AG04450 (cell line): ENCODE data around the gene TEX264. TPM values are rescaled to one million over a fixed set of nuclear protein-coding genes. Genes with fewer than 3 reads are reported as not detected.

Source experiments
- CTCF ChIA-PET: fragments of 300-600, 350-600 bp; formaldehyde crosslinking; extraction: SDS; loops from one replicate; lab custom pipeline; 2022; ENCODE audit warnings: antibody characterized with exemption, inconsistent platforms; lab: Charles Lee
- POLR2A ChIA-PET: fragments of 350-600 bp; formaldehyde crosslinking; extraction: SDS; loops from one replicate; lab custom pipeline; 2021; ENCODE audit warnings: antibody characterized with exemption, inconsistent platforms; lab: Yijun Ruan, JAX
- DNase-seq: peaks from one replicate; pipeline ENCODE4 v3.0.0-alpha.2; 2011; ENCODE audit warnings: low read depth, low spot score
- H3K27ac ChIP-seq: one replicate; pipeline ENCODE4 v1.5.1; 2012; ENCODE audit warnings: low read depth, low read length, control low read depth
- H3K27me3 ChIP-seq: one replicate; pipeline ENCODE4 v1.6.0; 2012; ENCODE audit warnings: low read length; ENCODE audit not compliant: control insufficient read depth, insufficient read depth
- H3K4me3 ChIP-seq: 2 replicates; pipeline ENCODE4 v1.5.1; 2011; ENCODE audit warnings: mild to moderate bottlenecking, low read depth, low read length, control low read depth
- H3K9me3 ChIP-seq: 2 replicates; pipeline ENCODE4 v1.5.1; 2012; ENCODE audit warnings: low read length; ENCODE audit not compliant: control insufficient read depth, insufficient read depth
- polyA plus RNA-seq: library from polyadenylated mRNA; depleted of rRNA; stranded (reverse); fragments of >200 nt; gene quantifications from 2 replicates; pipeline ENCODE4 v1.2.3, GENCODE V29; 2011
- TF ChIP-seq, protein P1 (sequence below): IDR thresholded peaks from 2 replicates; pipeline ENCODE4 v1.5.1; 2011; ENCODE audit warnings: low read depth, low read length, control low read depth, inconsistent platforms

TEX264 gene
- polyA plus RNA-seq, 1 experiment = 40.6 TPM

DNA sequence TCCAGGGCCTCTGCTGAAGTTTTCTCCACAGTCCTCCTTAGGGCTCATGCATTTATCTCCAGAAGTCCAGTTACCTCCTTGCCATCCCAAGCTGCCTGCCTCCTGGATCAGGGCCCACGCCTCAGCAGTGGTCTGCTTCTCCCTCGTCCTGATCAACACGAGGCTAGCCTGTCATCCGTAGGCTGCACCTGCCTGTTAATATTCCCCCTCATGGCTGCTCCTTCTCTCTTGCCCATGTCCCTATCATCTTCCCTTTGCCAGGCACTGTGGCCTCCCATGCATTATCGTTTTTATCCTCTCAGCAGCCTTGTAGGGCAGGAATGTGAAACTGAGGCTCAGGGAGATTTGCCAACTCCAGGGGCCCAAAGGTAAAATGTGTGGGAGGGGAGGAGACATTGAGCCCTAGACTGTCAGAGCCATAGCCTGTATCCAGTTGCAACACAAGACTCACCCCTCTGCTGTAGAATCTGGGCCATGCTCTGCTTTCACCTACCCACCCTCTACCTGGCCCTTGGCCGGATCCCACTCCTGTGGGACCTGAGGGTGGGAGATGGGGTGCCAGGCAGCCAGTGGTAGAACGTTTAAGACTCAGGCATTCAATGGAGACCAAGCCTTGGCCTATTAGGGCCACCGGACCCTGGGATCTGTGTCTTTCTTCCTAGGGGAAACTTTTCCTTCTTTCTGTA is 40.4 kb downstream of the TEX264 start:
- TF ChIP-seq, protein P1, sequence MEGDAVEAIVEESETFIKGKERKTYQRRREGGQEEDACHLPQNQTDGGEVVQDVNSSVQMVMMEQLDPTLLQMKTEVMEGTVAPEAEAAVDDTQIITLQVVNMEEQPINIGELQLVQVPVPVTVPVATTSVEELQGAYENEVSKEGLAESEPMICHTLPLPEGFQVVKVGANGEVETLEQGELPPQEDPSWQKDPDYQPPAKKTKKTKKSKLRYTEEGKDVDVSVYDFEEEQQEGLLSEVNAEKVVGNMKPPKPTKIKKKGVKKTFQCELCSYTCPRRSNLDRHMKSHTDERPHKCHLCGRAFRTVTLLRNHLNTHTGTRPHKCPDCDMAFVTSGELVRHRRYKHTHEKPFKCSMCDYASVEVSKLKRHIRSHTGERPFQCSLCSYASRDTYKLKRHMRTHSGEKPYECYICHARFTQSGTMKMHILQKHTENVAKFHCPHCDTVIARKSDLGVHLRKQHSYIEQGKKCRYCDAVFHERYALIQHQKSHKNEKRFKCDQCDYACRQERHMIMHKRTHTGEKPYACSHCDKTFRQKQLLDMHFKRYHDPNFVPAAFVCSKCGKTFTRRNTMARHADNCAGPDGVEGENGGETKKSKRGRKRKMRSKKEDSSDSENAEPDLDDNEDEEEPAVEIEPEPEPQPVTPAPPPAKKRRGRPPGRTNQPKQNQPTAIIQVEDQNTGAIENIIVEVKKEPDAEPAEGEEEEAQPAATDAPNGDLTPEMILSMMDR = no peak
- CTCF ChIA-PET = interaction anchor here (1.5 kb wide), 1 partner anchor 89 kb away, joined by 9 read pairs; no protein-coding TSS in a partner anchor
- no peak overlapping the region for H3K4me3 ChIP-seq
- no peak overlapping the region for H3K27ac ChIP-seq
- no peak for DNase-seq
- peaks cover 21% of the 10 kb centered on the region for H3K27me3 ChIP-seq
- POLR2A ChIA-PET = no interaction called here
- H3K9me3 ChIP-seq = no peaks in the 10 kb centered on the region; the same call in 1 of the 2 replicates

DNA sequence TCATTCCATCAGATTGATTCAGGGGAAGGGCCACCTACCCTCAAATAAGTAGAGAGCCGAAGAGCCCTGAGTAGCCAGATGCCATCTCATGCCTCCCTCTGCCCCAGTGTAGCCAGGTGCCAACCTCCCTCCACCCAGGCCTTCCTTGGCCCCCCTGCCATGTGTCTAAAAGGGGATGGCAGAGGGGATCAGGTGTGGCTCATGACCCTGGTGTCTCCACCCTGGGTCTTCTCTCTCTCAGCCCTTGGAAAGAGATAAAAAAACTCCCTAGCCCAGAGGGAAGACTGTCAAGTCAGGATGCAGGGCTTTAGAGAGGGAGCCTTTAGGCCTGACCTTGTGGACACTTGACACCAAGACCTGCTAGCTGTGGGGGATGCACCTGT is 41.0 kb downstream of the TEX264 start:
- Histone ChIP-seq H3K27me3 (peaks cover 21% of the 10 kb centered on the region), H3K9me3 (no peaks in the 10 kb centered on the region; the same call in 1 of the 2 replicates), H3K27ac (no peak overlapping the region), H3K4me3 (no peak overlapping the region)
- TF ChIP-seq, protein P1 = no peak
- ChIA-PET CTCF (no interaction called here), POLR2A (no interaction called here)
- DNase-seq = no peak

DNA sequence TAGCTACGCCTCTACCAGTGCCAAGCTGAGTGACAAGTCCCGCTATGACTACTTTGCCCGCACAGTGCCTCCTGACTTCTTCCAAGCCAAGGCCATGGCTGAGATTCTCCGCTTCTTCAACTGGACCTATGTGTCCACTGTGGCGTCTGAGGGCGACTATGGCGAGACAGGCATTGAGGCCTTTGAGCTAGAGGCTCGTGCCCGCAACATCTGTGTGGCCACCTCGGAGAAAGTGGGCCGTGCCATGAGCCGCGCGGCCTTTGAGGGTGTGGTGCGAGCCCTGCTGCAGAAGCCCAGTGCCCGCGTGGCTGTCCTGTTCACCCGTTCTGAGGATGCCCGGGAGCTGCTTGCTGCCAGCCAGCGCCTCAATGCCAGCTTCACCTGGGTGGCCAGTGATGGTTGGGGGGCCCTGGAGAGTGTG is 41.5 kb downstream of the TEX264 start:
- no peak overlapping the region for H3K4me3 ChIP-seq
- TF ChIP-seq, protein P1 = no peak
- H3K27ac ChIP-seq = no peak overlapping the region
- no peaks in the 10 kb centered on the region; the same call in 1 of the 2 replicates for H3K9me3 ChIP-seq
- ChIA-PET CTCF (no interaction called here), POLR2A (no interaction called here)
- DNase-seq = no peak
- H3K27me3 ChIP-seq = peaks cover 19% of the 10 kb centered on the region

DNA sequence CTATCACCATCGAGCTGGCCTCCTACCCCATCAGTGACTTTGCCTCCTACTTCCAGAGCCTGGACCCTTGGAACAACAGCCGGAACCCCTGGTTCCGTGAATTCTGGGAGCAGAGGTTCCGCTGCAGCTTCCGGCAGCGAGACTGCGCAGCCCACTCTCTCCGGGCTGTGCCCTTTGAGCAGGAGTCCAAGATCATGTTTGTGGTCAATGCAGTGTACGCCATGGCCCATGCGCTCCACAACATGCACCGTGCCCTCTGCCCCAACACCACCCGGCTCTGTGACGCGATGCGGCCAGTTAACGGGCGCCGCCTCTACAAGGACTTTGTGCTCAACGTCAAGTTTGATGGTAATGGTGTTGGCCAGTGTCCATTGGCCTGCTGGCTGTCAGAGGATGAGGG is 41.9 kb downstream of the TEX264 start:
- ChIA-PET CTCF (no interaction called here), POLR2A (no interaction called here)
- DNase-seq = no peak
- Histone ChIP-seq H3K27ac (no peak overlapping the region), H3K4me3 (no peak overlapping the region), H3K27me3 (peaks cover 15% of the 10 kb centered on the region), H3K9me3 (no peaks in the 10 kb centered on the region; the same call in 1 of the 2 replicates)
- TF ChIP-seq, protein P1 = no peak

DNA sequence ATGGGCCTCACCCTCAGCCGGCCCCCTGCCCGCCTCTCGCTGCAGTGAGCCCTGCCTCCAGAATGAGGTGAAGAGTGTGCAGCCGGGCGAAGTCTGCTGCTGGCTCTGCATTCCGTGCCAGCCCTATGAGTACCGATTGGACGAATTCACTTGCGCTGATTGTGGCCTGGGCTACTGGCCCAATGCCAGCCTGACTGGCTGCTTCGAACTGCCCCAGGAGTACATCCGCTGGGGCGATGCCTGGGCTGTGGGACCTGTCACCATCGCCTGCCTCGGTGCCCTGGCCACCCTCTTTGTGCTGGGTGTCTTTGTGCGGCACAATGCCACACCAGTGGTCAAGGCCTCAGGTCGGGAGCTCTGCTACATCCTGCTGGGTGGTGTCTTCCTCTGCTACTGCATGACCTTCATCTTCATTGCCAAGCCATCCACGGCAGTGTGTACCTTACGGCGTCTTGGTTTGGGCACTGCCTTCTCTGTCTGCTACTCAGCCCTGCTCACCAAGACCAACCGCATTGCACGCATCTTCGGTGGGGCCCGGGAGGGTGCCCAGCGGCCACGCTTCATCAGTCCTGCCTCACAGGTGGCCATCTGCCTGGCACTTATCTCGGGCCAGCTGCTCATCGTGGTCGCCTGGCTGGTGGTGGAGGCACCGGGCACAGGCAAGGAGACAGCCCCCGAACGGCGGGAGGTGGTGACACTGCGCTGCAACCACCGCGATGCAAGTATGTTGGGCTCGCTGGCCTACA is 44.4 kb downstream of the TEX264 start:
- CTCF ChIA-PET = interaction anchor here (0.6 kb wide), 1 partner anchor 13 kb away, joined by 3 read pairs; no protein-coding TSS in a partner anchor
- Histone ChIP-seq H3K4me3 (no peak overlapping the region), H3K27ac (no peak overlapping the region), H3K9me3 (no peaks in the 10 kb centered on the region; the same call in 1 of the 2 replicates), H3K27me3 (peaks cover 3% of the 10 kb centered on the region)
- no peak for DNase-seq
- POLR2A ChIA-PET = no interaction called here
- TF ChIP-seq, protein P1 = no peak
